ENCODE data around the gene SRD5A3.

The SRD5A3 gene

DNA sequence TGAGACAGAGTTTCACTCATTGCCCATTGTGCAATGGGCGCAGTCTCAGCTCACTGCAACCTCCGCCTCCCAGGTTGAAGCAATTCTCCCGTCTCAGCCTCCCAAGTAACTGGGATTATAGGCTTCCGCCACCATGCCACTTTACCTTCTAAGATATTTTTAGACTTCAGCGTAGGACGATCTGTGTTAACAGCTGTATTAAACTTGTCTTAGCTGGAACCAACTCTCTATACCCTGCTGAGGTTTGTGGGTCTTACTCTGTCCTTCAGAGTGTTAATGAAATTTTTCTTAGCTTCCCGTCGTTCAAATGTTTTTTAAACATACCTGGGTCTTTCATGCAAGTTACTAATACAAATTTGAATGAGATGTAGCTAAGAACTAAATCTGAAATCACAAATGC lies 64.4 kb downstream of the SRD5A3 start:
- Histone ChIP-seq H3K4me3 (ENCODE audit: low read length) (no peak overlapping the region), H3K79me2 (ENCODE audit: low read length) (peaks cover 100% of the 10 kb centered on the region), H3K9me3 (ENCODE audit: insufficient read depth, low read length) (no peaks in the 10 kb centered on the region), H3K27ac (ENCODE audit: low read length) (no peak overlapping the region), H3K4me1 (ENCODE audit: low read length) (0 out of 2 replicates have a peak, but pooled peaks cover 5% of the 10 kb centered on the region), H3K36me3 (replicated peaks; ENCODE audit: low read depth, low read length) (peaks cover 41% of the 10 kb centered on the region), H3K27me3 (ENCODE audit: low read depth, low read length) (no peaks in the 10 kb centered on the region), H3K4me2 (ENCODE audit: low read length) (no peak overlapping the region), H2AFZ (ENCODE audit: low read depth, low read length) (no peak overlapping the region), H3K9ac (ENCODE audit: low read length) (no peak overlapping the region), H4K20me1 (ENCODE audit: insufficient read depth, low read length) (peaks cover 61% of the 10 kb centered on the region)
- no peak for TF ChIP-seq EZH2phosphoT487 (IDR thresholded peaks at IDR 0.05; ENCODE audit: low read depth)

GRCh38 chr4:55411621-55412020 lies 65.6 kb downstream of the SRD5A3 start:
- no peak overlapping the region for H3K4me2 ChIP-seq (ENCODE audit: low read length)
- no peak overlapping the region for H3K27ac ChIP-seq (ENCODE audit: low read length)
- H3K27me3 ChIP-seq (ENCODE audit: low read depth, low read length): no peaks in the 10 kb centered on the region
- H4K20me1 ChIP-seq (ENCODE audit: insufficient read depth, low read length): peaks cover 55% of the 10 kb centered on the region
- no peak overlapping the region for H2AFZ ChIP-seq (ENCODE audit: low read depth, low read length)
- H3K79me2 ChIP-seq (ENCODE audit: low read length): peaks cover 98% of the 10 kb centered on the region
- TF ChIP-seq EZH2phosphoT487 (IDR thresholded peaks at IDR 0.05; ENCODE audit: low read depth): no peak
- TF ChIP-seq CTCF (IDR thresholded peaks at IDR 0.05; ENCODE audit: low read depth, low read length): no peak
- no peak overlapping the region for H3K9ac ChIP-seq (ENCODE audit: low read length)
- H3K36me3 ChIP-seq (replicated peaks; ENCODE audit: low read depth, low read length): peaks cover 37% of the 10 kb centered on the region
- H3K9me3 ChIP-seq (ENCODE audit: insufficient read depth, low read length): no peaks in the 10 kb centered on the region
- H3K4me1 ChIP-seq (ENCODE audit: low read length): 0 out of 2 replicates have a peak, but pooled peaks cover 5% of the 10 kb centered on the region
- H3K4me3 ChIP-seq (ENCODE audit: low read length): no peak overlapping the region

DNA sequence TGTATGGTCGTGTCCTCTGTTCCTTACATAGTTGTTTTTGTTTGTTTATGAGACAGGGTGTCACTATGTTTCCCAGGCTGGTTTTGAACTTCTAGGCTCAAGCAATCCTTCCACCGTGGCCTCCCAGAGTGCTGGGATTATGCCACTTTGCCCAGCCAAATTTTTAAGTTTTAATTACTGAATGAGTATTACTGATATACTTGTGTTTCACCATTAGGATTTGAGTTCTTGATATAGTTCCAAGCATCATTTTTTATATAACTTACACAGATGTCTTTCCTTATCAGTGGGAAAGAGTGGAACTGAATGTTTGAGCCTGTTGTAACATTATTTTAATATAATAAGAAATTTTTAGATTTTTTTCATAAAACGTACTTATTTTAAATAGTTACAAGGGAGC lies 70.1 kb downstream of the SRD5A3 start:
- Histone ChIP-seq H3K36me3 (replicated peaks; ENCODE audit: low read depth, low read length) (peaks cover 48% of the 10 kb centered on the region), H3K4me2 (ENCODE audit: low read length) (no peak overlapping the region), H3K9me3 (ENCODE audit: insufficient read depth, low read length) (no peaks in the 10 kb centered on the region), H3K4me1 (ENCODE audit: low read length) (no peaks in the 10 kb centered on the region), H3K27ac (ENCODE audit: low read length) (no peak overlapping the region), H3K4me3 (ENCODE audit: low read length) (no peak overlapping the region), H3K27me3 (ENCODE audit: low read depth, low read length) (no peaks in the 10 kb centered on the region), H4K20me1 (ENCODE audit: insufficient read depth, low read length) (peaks cover 15% of the 10 kb centered on the region), H3K9ac (ENCODE audit: low read length) (no peak overlapping the region), H2AFZ (ENCODE audit: low read depth, low read length) (no peak overlapping the region), H3K79me2 (ENCODE audit: low read length) (peaks cover 84% of the 10 kb centered on the region)
- no peak for TF ChIP-seq CTCF (IDR thresholded peaks at IDR 0.05; ENCODE audit: low read depth, low read length)
- no peak for TF ChIP-seq EZH2phosphoT487 (IDR thresholded peaks at IDR 0.05; ENCODE audit: low read depth)
